Muscle of leg (tissue), 11 donors: Measurements from ENCODE around the gene RAB10. TPM values are rescaled to one million over a fixed set of nuclear protein-coding genes. Genes with fewer than 3 reads are reported as not detected.

Source experiments
- DNase-seq: peaks from one replicate; pipeline ENCODE4 v3.0.0; 2013
- H3K27ac ChIP-seq: one replicate; pipeline ENCODE4 v1.5.1; 2013; ENCODE audit warnings: mild to moderate bottlenecking, low read length, control low read depth
- H3K27me3 ChIP-seq: one replicate; pipeline ENCODE4 v1.6.1; 2013; ENCODE audit warnings: low read length; ENCODE audit not compliant: control insufficient read depth, insufficient read depth
- H3K36me3 ChIP-seq: one replicate; pipeline ENCODE4 v1.6.1; 2013; ENCODE audit warnings: low read length; ENCODE audit not compliant: control insufficient read depth, insufficient read depth
- H3K4me1 ChIP-seq: one replicate; pipeline ENCODE4 v1.6.1; 2013; ENCODE audit warnings: low read length; ENCODE audit not compliant: control insufficient read depth, insufficient read depth
- H3K4me3 ChIP-seq: one replicate; pipeline ENCODE4 v1.5.1; 2013; ENCODE audit warnings: low read length, control low read depth
- H3K9me3 ChIP-seq: replicated peaks from 2 replicates; pipeline ENCODE4 v1.6.1; 2013; ENCODE audit warnings: low read depth, low read length; ENCODE audit not compliant: control insufficient read depth
- WGBS: methylation state at CpG from one replicate; pipeline ENCODE4 v1.1.5; 2013; ENCODE audit warnings: missing lambda C conversion rate; ENCODE audit not compliant: insufficient coverage; 5-methylcytosine and 5-hydroxymethylcytosine counted together
- polyA plus RNA-seq, 8 donors: library from polyadenylated mRNA; unstranded; fragments of 120-200 nt; gene quantifications; one replicate each; pipeline versions ENCODE4 v1.2.1 to v1.2.3, GENCODE V29; 2013; ENCODE audit warnings: inconsistent platforms in 1 of 8, low replicate concordance in 1 of 8; ENCODE audit not compliant: insufficient read length in 8 of 8, insufficient read depth in 1 of 8
- total RNA-seq: library from RNA; stranded (reverse); fragments of 120-200 nt; gene quantifications from one replicate; pipeline ENCODE4 v1.2.4, GENCODE V29; 2013

The RAB10 gene
- total and polyA plus RNA-seq, 9 donors: 50.5 to 107 (median 95.3) TPM

DNA sequence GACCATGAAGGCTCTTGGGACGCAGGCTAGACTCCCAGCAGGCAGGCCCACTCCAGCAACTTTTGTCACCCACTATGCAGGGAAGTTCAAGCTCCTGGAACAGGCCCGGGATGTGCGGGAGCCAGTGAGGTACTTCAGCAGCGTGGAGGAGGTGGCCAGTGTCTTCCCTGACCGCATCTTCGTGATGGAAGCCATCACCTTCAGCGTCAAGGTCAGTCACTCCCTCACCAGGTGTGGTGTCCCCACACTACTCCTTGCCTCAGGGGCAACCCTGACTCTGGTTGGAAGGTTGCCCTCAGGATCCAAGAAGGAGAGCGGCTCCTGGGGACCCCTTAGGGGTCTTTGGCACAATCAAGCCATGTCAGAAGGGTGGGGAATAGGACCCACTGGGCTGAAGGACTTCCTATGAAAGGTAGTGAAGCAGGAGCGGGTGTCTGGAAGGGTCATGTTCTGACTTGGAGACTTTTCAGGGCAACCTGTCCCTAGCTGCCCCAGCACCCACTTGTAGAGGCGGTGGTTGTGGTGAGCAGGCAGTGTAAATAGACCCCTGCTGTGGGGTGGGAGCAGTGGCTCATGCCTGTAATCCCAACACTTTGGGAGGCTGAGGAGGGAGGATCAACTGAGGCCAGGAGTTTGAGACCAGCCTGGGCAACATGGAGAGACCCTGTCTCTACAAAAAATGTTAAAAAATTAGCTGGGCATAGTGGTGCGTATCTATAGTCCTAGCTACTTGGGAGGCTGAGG lies 149.2 kb downstream of the RAB10 start:
- Histone ChIP-seq H3K9me3 (no peaks in the 10 kb centered on the region), H3K27me3 (peaks cover 7% of the 10 kb centered on the region), H3K36me3 (peaks cover 6% of the 10 kb centered on the region), H3K4me1 (peaks cover 20% of the 10 kb centered on the region), H3K27ac (no peak overlapping the region), H3K4me3 (no peak overlapping the region)
- 90% methylated on average over 9 of the region's 11 CpGs for WGBS
- DNase-seq: no peak

DNA sequence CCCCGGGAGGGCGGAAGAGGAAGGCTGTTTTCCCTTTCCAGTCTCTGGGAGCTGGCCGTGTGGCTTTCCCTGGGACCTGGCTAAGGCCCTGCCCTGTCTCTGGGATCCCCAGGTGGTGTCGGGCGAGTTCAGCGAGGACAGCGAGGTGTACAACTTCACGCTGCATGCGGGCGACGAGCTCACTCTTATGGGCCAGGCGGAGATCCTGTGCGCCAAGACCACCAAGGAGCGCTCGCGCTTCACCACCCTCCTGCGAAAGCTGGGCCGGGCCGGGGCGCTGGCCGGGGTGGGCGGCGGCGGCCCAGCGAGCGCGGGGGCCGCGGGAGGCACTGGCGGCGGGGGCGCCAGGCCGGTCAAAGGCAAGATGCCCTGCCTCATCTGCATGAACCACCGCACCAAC lies 150.2 kb downstream of the RAB10 start:
- no peak for DNase-seq
- Histone ChIP-seq H3K9me3 (no peaks in the 10 kb centered on the region), H3K4me1 (peaks cover 18% of the 10 kb centered on the region), H3K27me3 (peaks cover 5% of the 10 kb centered on the region), H3K36me3 (peaks cover 7% of the 10 kb centered on the region), H3K27ac (no peak overlapping the region), H3K4me3 (peak overlapping the region; percentile 50)
- 53% methylated on average over 33 of the region's 34 CpGs for WGBS

DNA sequence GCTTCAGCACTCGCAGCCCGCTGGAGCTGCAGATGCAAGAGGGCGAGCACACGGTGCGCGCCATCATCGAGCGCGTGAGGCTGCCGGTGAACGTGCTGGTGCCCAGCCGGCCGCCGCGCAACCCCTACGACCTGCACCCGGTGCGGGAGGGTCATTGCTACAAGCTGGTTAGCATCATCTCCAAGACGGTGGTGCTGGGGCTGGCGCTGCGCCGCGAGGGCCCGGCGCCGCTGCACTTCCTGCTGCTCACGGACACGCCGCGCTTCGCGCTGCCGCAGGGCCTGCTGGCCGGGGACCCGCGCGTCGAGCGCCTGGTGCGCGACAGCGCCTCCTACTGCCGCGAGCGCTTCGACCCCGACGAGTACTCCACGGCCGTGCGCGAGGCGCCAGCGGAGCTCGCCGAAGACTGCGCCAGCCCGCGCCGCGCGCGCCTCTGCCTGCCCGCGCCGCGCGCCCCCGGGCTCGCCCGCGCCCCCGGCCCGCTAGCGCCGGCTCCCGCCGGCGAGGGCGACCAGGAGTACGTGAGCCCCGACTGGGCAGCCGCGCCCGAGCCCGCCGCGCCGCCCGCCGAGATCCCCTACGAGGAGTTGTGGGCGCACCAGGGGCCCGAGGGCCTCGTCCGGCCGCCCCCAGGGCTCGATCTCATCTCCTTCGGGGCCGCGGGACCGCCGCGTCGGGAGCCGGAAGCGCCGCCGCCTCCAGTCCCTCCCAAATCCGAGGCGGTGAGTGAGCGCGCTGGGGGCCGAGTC lies 150.8 kb downstream of the RAB10 start:
- Histone ChIP-seq H3K36me3 (peaks cover 12% of the 10 kb centered on the region), H3K4me1 (peaks cover 13% of the 10 kb centered on the region), H3K9me3 (no peaks in the 10 kb centered on the region), H3K4me3 (peak overlapping the region; percentile 62), H3K27ac (no peak overlapping the region), H3K27me3 (no peaks in the 10 kb centered on the region)
- WGBS: 2% methylated on average over 111 of the region's 114 CpGs
- DNase-seq: peak; percentile 95

DNA sequence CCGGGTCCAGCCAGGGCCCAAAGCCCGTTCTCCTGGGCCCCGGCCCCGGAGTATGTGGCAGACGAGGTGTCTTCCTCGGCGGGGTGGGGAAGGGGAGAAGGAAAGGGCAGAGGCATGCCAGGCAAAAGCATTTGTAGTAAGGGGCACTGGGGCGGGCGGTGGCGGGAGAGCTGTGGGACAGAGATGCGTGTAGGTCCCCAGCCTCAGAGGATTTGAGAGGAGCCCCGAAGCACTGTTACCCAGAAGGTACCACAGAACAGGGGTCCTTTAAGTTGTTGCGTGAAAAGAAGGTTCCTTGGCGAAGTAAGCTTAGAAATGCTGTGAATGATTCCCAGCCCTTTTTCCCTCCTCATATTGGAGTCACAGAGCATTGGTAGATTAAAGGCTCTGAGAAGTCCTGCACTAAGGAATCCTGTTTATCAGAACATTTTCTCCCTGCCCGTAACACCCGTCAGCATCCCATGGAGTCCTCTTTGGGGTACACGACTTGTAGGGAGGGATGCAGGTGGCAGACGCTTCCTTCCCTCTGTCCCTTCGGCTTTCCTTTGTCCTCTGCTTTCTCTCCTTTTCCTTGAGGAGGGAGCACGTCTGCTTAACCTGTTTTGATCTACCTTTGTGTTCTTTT lies 151.5 kb downstream of the RAB10 start:
- Histone ChIP-seq H3K36me3 (peaks cover 18% of the 10 kb centered on the region), H3K4me1 (peaks cover 13% of the 10 kb centered on the region), H3K9me3 (no peaks in the 10 kb centered on the region), H3K4me3 (peak overlapping the region; percentile 62), H3K27ac (peak overlapping the region; percentile 20), H3K27me3 (no peaks in the 10 kb centered on the region)
- 22% methylated on average over 11 of the region's 20 CpGs for WGBS
- no peak for DNase-seq

DNA sequence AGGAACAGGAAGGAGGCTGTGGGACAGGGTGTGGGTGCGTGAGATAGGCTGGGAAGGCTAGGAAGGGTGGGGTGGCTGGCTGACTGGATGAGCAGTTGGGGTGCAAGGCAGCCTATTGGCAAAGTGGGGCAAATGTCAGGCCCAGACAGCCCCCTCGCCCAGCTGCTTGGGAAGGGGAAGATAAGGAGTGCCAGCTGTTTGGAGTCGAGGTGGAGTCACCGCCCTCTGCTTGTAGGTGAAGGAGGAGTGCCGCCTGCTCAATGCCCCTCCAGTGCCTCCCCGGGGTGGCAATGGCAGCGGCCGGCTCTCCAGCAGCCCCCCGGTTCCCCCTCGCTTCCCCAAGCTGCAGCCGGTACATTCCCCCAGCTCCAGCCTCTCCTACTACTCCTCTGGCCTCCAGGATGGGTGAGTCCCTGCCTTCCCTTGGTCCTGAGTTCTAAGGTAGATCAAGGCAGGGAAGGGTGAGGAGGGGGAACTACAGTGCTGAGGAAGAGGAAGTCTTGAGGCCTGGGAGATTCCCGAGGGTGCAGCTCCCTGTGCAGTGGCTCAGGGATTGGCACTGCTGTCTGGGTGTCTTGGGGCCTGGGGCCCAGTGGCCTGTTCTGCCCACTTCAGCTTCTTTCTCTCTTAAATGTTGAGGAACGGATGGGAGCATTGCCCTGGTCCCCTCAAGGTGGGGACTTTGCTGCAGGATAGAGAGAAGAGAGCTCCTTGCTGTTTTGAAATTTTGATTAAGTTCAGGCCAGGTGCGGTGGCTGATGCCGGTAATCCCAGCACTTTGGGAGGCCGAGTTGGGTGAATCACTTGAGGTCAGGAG lies 152.3 kb downstream of the RAB10 start:
- Histone ChIP-seq H3K27ac (no peak overlapping the region), H3K9me3 (no peaks in the 10 kb centered on the region), H3K4me1 (peaks cover 13% of the 10 kb centered on the region), H3K27me3 (no peaks in the 10 kb centered on the region), H3K4me3 (no peak overlapping the region), H3K36me3 (peaks cover 26% of the 10 kb centered on the region)
- DNase-seq: no peak
- WGBS: 81% methylated on average over 9 of the region's 16 CpGs

Other genes starting within 250 kb of the RAB10 start
- 8.0 TPM for gene ASXL2, start 155.6 kb upstream of the RAB10 start, total RNA-seq
- 10 to 100 TPM in 6 of 8 donors, 1 to 10 TPM in 2; 8.6 to 14.9 (median 12.2) TPM for gene ASXL2, start 155.6 kb upstream of the RAB10 start, polyA plus RNA-seq
- 3.5 TPM for gene KIF3C, start 51.6 kb upstream of the RAB10 start, total RNA-seq
- 10 to 100 TPM in 2 of 8 donors, 1 to 10 TPM in 6; 6.2 to 16.4 (median 9.1) TPM for gene KIF3C, start 51.6 kb upstream of the RAB10 start, polyA plus RNA-seq
- gene GAREM2, start 139.0 kb downstream of the RAB10 start, total RNA-seq: 2.5 TPM
- gene GAREM2, start 139.0 kb downstream of the RAB10 start, polyA plus RNA-seq: 10 to 100 TPM in 1 of 8 donors, 1 to 10 TPM in 7; 3.3 to 11.1 (median 6.3) TPM
- 178 TPM for gene HADHA, start 210.5 kb downstream of the RAB10 start, total RNA-seq
- gene HADHA, start 210.5 kb downstream of the RAB10 start, polyA plus RNA-seq: 100 to 1,000 TPM; 191 to 225 (median 206) TPM
- gene HADHB, start 210.9 kb downstream of the RAB10 start, total RNA-seq: 73.1 TPM
- 100 to 1,000 TPM in 4 of 8 donors, 10 to 100 TPM in 4; 92.0 to 115 (median 99.9) TPM for gene HADHB, start 210.9 kb downstream of the RAB10 start, polyA plus RNA-seq